Midbrain (tissue), 1 donor: ENCODE measurements around the gene B4GALT5.
"Not testable (repeated sequence)": the region's sequence is repeated elsewhere in the genome, so short reads cannot be mapped to it uniquely, and the experiment has no call there.

ENCODE experiments used
- DNase-seq: peaks from one replicate; lab custom pipeline; 2025; lab: John Stamatoyannopoulos, UW

The B4GALT5 gene

GRCh38 chr20:49729780-49730179, 16.1 kb upstream of the B4GALT5 start:
- no peak for DNase-seq

DNA sequence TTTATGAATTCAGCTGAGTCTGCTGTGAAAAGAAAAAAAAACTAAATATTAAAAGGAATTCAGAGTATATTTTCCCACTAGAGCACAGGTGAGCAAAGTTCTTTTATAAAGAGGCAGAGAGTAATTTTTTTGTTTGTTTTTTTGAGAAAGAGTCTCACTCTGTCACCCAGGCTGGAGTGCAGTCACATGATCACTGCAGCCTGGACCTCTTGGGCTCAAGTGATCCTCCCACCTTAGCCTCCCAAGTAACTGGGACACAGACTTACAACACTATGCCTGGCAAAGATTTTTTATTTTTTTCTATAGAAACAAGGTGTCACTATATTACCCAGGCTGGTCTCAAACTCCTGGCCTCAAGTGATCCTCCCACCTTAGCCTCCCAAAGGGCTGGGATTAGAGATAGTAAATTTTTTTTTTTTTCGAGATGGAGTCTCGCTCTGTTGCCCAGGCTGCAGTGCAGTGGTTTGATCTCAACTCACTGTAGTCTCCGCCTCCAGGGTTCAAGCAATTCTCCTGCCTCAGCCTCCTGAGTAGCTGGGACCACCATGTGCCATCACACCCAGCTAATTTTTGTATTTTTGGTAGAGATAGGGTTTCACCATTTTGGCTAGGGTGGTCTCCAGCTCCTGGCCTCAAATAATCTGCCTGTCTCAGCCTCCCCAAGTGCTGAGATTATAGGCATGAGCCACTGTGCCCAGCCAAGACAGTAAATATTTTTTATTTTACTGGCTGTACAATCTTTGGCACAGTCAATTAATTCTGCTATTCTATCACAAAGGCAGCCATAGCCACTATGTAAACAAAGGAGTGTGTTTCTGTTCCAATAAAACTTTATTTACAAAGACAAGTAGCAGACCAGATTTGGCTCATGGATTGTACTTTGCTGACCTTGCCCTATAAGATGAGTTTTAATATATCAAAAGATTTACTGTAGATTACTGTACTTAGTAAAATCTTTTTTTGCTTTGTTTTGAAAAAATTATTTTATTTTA, 14.5 kb upstream of the B4GALT5 start:
- no peak for DNase-seq

DNA sequence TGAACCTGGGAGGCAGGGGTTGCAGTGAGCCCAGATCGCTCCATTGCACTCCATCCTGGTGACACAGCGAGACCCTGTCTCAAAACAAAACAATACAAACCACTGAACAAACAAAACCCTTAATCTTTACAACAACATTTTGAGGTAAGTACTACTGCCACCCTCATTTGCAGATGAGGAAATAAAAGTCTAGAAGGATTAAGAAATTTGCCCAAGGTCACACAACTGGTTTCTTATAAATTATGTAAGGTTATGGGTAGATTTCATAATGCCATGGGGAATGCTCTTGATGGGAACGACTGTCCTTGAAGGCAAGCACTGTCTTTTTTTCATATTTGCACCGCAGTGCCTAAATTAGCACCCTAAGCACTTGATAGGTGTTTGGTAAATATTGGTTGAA, 13.8 kb upstream of the B4GALT5 start:
- no peak for DNase-seq

GRCh38 chr20:49725694-49726093, 12.0 kb upstream of the B4GALT5 start:
- DNase-seq, result no peak

DNA sequence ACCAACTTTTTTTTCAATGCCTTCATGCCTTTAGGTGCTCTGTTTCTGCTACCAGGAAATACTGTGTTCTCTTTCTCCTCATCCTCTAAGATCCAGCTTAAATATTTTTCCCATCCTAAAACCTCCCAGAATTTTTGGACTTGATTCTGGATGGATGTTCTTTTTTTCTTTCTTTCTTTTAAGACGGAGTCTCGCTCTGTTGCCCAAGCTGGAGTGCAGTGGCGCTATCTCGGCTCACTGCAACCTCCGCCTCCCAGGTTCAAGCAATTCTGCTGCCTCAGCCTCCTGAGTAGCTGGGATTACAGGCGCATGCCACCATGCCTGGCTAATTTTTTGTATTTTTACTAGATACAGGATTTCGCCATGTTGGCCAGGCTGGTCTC, 11.5 kb upstream of the B4GALT5 start:
- DNase-seq, result not testable (repeated sequence)

GRCh38 chr20:49724408-49725223, 10.9 kb upstream of the B4GALT5 start:
- no peak for DNase-seq

DNA sequence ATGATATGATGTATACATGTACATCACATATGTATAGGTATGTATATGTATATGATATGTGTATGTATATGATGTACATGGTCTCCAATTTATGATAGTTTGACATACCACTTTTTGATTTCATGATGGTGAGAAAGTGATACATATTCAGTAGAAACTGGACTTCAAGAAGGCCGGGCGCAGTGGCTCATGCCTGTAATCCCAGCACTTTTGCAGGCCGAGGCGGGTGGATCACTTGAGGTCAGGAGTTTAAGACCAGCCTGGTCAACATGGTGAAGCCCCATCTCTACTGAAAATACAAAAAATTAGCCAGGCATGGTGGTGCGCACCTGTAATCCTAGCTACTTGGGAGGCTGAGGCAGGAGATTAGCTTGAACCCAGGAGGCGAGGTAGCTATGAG, 10.1 kb upstream of the B4GALT5 start:
- not testable (repeated sequence) for DNase-seq

DNA sequence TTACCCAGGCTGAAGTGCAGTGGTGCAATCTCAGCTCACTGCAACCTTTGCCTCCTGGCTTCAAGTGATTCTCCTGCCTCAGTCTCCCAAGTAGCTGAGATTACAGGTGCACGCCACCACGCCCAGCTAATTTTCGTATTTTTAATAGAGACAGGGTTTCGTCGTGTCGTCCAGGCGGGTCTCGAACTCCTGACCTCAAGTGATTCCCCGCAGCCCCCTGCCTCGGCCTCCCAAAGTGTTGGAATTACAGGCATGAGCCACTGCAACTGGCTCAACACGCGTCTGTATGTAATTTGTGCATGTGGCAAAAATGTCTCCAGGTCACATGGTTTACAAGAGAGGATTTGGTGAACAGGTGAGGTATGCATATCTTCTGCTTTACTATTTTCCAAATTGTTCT, 7.6 kb upstream of the B4GALT5 start:
- DNase-seq, result not testable (repeated sequence)

GRCh38 chr20:49715466-49715865, 1.8 kb upstream of the B4GALT5 start:
- no peak for DNase-seq

DNA sequence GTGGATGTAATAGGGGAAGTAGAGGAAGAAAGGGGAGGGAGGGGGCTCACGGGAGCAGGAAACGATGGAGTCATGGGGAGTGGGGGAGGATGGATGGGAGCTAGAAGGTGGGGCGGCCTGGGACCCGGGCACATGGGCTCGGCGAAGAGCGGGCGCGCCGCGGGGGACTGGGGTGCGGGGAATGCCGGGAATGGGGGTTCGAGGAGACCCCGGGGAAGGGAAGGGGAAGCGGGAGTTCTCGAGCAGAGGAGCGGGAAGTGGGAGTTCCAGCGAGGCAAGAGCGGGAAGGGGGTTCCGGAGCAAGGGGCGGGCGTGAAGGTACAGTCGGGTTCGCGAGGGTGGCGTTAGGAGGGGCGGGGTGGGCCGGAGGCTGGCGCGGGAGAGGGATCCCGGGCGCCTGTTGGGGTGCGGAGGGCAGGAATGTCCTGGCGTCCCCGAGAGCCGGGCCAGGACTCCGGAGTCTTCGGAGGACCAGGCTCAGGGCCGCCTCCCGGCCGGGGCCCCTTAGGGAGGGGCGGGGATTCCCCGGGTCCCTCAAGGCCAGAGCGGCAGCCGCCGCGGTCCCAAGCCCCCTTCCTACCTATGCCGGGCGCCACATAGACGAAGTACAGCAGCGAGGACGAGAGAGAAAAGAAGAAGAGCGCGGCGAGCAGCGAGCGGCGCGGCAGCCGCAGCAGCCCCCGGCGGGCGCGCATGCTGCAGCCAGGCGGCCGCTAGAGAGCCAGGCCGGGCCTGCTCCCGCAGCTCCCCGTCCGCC, 504 bp downstream of the B4GALT5 start:
- no peak for DNase-seq

DNA sequence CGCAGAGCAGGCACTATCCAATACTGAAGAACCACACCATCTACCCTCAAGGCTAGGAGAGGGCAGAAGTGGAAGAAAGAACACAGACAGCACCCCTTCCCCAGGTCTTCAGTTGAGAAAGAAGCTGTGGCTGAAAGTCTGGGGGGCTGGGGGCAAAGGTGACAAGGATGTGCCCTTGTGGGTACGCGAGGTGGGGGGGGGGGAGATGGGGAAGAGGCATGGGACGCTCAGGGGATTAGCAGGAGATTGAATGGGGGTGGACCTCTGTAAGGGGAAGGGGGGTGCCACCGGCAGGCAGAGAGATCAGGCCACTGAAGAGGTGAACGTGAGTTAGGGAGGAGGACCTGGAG, 1.1 kb downstream of the B4GALT5 start:
- no peak for DNase-seq

GRCh38 chr20:49712118-49712517, 1.6 kb downstream of the B4GALT5 start:
- no peak for DNase-seq

GRCh38 chr20:49711667-49711987, 2.1 kb downstream of the B4GALT5 start:
- no peak for DNase-seq

GRCh38 chr20:49710971-49711666, 2.6 kb downstream of the B4GALT5 start:
- DNase-seq, result no peak

DNA sequence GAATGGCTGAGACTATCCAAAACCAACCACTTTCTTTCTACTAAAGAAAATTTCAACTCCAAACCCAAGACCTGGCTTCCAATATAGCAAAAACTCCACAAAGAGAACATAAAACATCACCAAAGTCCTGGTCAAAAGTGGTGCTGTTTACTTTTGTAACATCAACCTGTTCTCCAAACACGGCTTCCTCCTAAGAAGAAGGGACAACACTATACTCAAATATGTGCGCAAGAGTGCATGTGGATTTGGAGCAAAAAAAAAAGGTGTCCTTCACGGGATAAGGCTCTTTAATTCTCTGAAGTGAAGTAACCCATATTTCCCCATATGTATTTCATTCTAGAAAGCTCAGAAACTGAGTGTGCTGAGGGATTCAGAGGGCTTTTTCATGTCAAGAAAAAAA, 6.6 kb downstream of the B4GALT5 start:
- no peak for DNase-seq

DNA sequence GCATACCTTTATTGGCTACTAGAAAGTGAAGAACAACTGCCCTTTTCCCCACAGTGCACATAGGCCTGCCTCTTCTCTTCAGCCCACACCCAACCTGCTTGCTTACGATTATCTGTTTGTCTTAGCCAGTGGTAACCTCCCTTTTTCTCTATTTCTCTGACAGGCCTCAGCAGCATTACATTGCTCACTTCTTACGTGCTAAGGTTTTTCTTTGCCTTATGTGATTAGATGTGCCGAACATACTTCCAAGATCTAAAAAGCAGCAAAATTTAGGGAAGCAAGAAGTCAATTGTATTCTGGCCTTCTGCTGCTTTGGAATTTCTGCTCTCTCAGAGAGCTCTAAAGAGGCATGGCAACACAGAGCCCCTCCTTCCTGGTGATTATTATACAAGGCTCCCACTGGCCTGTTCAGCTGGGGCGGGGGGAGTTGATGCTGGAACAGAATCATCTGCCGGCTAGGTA, 7.0 kb downstream of the B4GALT5 start:
- no peak for DNase-seq

GRCh38 chr20:49705893-49706292, 7.8 kb downstream of the B4GALT5 start:
- DNase-seq, result not testable (repeated sequence)

GRCh38 chr20:49705358-49705757, 8.3 kb downstream of the B4GALT5 start:
- no peak for DNase-seq

- DNase-seq, result no peak
These were observed 8.7 kb downstream of the B4GALT5 start for GRCh38 chr20:49704932-49705336.

- DNase-seq, result no peak
These were observed 11.8 kb downstream of the B4GALT5 start for GRCh38 chr20:49701916-49702315.

GRCh38 chr20:49701241-49701790, 12.4 kb downstream of the B4GALT5 start:
- no peak for DNase-seq
